ENCODE data around the gene EGFL7. TPM values are rescaled to one million over a fixed set of nuclear protein-coding genes. Genes with fewer than 3 reads are reported as not detected.

EGFL7 gene
- total RNA-seq, 1 donor from 2014 or later, result 16.5 TPM

DNA sequence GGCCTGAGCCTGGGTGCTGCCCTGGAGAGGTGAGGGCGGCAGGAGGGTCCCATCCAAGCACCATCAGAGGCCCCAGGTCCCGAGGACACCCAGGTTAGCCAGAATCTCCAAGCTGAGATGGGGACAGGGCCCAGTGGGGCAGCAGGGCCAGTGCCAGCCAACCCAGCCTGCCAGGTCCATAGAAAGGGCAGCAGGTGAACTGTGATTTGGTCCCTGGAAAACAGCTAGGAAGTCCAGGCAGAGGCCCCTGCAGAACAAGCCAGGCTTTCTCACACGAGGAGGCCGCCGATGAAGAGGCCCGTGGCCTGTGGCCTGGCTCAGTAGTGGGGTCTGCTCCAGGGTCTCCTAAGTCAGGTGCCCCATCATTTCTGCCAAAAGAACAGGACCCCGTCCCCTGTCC is 22.5 kb downstream of the EGFL7 start:
- H4K20me1 ChIP-seq (ENCODE audit: low read depth), result peaks cover 13% of the 10 kb centered on the region
- H3K27me3 Mint-ChIP-seq (ENCODE audit: insufficient read depth, low read depth), result peaks cover 8% of the 10 kb centered on the region

DNA sequence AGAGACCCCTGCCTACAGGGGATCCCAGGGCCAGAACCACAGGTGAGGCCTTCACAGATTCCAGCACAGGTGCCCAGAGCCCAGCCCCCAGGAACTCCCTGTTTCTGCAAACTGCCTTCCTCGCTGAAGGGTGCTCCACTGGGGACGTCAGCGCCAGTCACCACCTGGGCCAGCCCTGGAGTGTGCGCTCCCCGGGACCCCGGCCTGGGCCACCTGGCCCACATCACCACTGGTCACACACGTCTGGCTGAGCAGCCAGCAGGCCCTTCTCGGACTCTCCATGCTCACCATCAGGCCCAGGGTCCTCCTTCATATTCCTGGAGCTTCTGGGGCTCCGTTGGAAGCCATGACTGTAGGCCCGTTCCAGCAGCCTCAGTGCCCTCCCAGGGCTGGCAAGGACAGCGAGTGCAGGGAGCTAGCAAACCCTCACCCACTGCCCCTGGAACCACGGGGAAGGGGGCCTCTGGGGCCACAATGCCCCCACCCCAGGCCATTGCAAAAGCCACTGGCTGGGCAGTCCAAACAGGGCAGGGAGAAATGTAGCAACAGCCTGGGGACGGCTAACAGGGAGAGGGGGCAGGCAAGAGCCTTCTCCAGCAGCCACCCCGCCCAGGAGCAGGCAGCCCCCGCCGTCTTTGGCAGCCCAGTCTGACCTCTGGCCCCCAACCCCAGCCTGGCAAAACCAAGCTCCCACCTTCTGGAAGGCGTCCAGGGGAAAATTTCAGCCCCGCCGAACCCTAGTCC is 23.2 kb downstream of the EGFL7 start:
- Mint-ChIP-seq H3K36me3 (no peaks in the 10 kb centered on the region), H3K4me3 (peak overlapping the region; percentile 86), H3K27ac (no peak overlapping the region), H3K9me3 (no peaks in the 10 kb centered on the region), H3K27me3 (ENCODE audit: insufficient read depth, low read depth) (peaks cover 8% of the 10 kb centered on the region), H3K4me1 (peaks cover 14% of the 10 kb centered on the region)
- H3K9me3 ChIP-seq (ENCODE audit: low read depth), result no peaks in the 10 kb centered on the region
- no peaks in the 10 kb centered on the region for H3K79me2 ChIP-seq (ENCODE audit: low read depth)
- H3K4me2 ChIP-seq, result peak overlapping the region; percentile 85
- no peak overlapping the region for H3K27ac ChIP-seq
- peaks cover 17% of the 10 kb centered on the region for H3F3A ChIP-seq (ENCODE audit: low read depth)
- H3K9ac ChIP-seq, result no peak overlapping the region
- no peak for TF ChIP-seq EZH2phosphoT487 (IDR thresholded peaks at IDR 0.05)
- no peak for TF ChIP-seq EZH2 (IDR thresholded peaks at IDR 0.05)
- TF ChIP-seq, protein P1, sequence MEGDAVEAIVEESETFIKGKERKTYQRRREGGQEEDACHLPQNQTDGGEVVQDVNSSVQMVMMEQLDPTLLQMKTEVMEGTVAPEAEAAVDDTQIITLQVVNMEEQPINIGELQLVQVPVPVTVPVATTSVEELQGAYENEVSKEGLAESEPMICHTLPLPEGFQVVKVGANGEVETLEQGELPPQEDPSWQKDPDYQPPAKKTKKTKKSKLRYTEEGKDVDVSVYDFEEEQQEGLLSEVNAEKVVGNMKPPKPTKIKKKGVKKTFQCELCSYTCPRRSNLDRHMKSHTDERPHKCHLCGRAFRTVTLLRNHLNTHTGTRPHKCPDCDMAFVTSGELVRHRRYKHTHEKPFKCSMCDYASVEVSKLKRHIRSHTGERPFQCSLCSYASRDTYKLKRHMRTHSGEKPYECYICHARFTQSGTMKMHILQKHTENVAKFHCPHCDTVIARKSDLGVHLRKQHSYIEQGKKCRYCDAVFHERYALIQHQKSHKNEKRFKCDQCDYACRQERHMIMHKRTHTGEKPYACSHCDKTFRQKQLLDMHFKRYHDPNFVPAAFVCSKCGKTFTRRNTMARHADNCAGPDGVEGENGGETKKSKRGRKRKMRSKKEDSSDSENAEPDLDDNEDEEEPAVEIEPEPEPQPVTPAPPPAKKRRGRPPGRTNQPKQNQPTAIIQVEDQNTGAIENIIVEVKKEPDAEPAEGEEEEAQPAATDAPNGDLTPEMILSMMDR (IDR thresholded peaks at IDR 0.05), result no peak
- DNase-seq (ENCODE audit: low spot score), result no peak
- peaks cover 13% of the 10 kb centered on the region for H4K20me1 ChIP-seq (ENCODE audit: low read depth)
- H3K36me3 ChIP-seq, result no peaks in the 10 kb centered on the region
- H3K4me1 ChIP-seq, result peaks cover 19% of the 10 kb centered on the region
- peaks cover 52% of the 10 kb centered on the region for H3K27me3 ChIP-seq
- H3K4me3 ChIP-seq, result peak overlapping the region; percentile 57
- no peak overlapping the region for H2AFZ ChIP-seq (replicated peaks)

More for the DNA sequence above, 22.5 kb downstream of the EGFL7 start:
- Mint-ChIP-seq H3K4me1 (peaks cover 12% of the 10 kb centered on the region), H3K4me3 (no peak overlapping the region), H3K9me3 (no peaks in the 10 kb centered on the region), H3K27ac (no peak overlapping the region), H3K36me3 (no peaks in the 10 kb centered on the region)
- no peak for DNase-seq (ENCODE audit: low spot score)
- TF ChIP-seq EZH2phosphoT487 (IDR thresholded peaks at IDR 0.05), result no peak
- TF ChIP-seq, protein P1 (IDR thresholded peaks at IDR 0.05), result no peak
- TF ChIP-seq EZH2 (IDR thresholded peaks at IDR 0.05), result no peak
- Histone ChIP-seq H3K4me1 (peaks cover 19% of the 10 kb centered on the region), H3K9me3 (ENCODE audit: low read depth) (no peaks in the 10 kb centered on the region), H2AFZ (replicated peaks) (no peak overlapping the region), H3K27me3 (peaks cover 52% of the 10 kb centered on the region), H3K27ac (no peak overlapping the region), H3K36me3 (no peaks in the 10 kb centered on the region), H3F3A (ENCODE audit: low read depth) (peaks cover 17% of the 10 kb centered on the region), H3K9ac (no peak overlapping the region), H3K4me3 (no peak overlapping the region), H3K4me2 (no peak overlapping the region), H3K79me2 (ENCODE audit: low read depth) (no peaks in the 10 kb centered on the region)

DNA sequence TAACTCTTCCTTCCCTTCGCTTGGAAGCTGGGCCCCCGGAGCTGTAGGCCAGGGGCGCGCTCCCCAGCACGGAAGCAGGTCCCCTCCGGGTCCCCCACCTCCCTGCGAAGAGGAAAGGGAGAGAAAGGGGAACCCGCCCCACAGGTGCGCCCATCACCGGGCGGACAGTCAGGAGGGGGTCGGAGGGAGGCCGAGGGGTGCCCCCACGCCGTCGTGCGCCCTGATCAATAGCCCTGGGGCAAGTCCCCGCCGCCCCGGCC is 23.7 kb downstream of the EGFL7 start:
- H3K4me3 ChIP-seq, result peak overlapping the region; percentile 57
- peak overlapping the region; percentile 85 for H3K4me2 ChIP-seq
- TF ChIP-seq, protein P1 (IDR thresholded peaks at IDR 0.05), result no peak
- TF ChIP-seq EZH2phosphoT487 (IDR thresholded peaks at IDR 0.05), result peak; percentile 63
- H3K27me3 Mint-ChIP-seq (ENCODE audit: insufficient read depth, low read depth), result peaks cover 8% of the 10 kb centered on the region
- H3K9me3 Mint-ChIP-seq, result no peaks in the 10 kb centered on the region
- peaks cover 17% of the 10 kb centered on the region for H3F3A ChIP-seq (ENCODE audit: low read depth)
- peak overlapping the region; percentile 86 for H3K4me3 Mint-ChIP-seq
- H3K27ac Mint-ChIP-seq, result no peak overlapping the region
- H3K79me2 ChIP-seq (ENCODE audit: low read depth), result no peaks in the 10 kb centered on the region
- DNase-seq (ENCODE audit: low spot score), result no peak
- no peak overlapping the region for H3K27ac ChIP-seq
- no peak overlapping the region for H2AFZ ChIP-seq (replicated peaks)
- peaks cover 52% of the 10 kb centered on the region for H3K27me3 ChIP-seq
- no peaks in the 10 kb centered on the region for H3K9me3 ChIP-seq (ENCODE audit: low read depth)
- H3K4me1 ChIP-seq, result peaks cover 21% of the 10 kb centered on the region
- no peaks in the 10 kb centered on the region for H3K36me3 ChIP-seq
- H4K20me1 ChIP-seq (ENCODE audit: low read depth), result peaks cover 13% of the 10 kb centered on the region
- no peaks in the 10 kb centered on the region for H3K36me3 Mint-ChIP-seq
- no peak overlapping the region for H3K9ac ChIP-seq
- peaks cover 13% of the 10 kb centered on the region for H3K4me1 Mint-ChIP-seq
